GM10266 (cell line): ENCODE data around the gene C9orf85.

Experiments
- DNase-seq: peaks from one replicate; pipeline ENCODE4 v3.0.0; 2012; ENCODE audit errors: extremely low spot score
- CTCF ChIP-seq: IDR thresholded peaks from 2 replicates; pipeline ENCODE4 v1.5.1; 2012; ENCODE audit warnings: mild to moderate bottlenecking, low read depth; ENCODE audit not compliant: control insufficient read depth, insufficient read depth; ENCODE audit errors: missing control alignments

Gene C9orf85

GRCh38 chr9:71904076-71904475 is 7.4 kb upstream of the C9orf85 start:
- no peak for TF ChIP-seq CTCF
- DNase-seq, result no peak

- no peak for TF ChIP-seq CTCF
These were observed 2.6 kb upstream of the C9orf85 start for GRCh38 chr9:71908825-71909224.

GRCh38 chr9:71909887-71910649 is 1.4 kb upstream of the C9orf85 start:
- TF ChIP-seq CTCF, result no peak
- DNase-seq, result peak; percentile 27

More at GRCh38 chr9:71908825-71909224, 2.6 kb upstream of the C9orf85 start:
- no peak for DNase-seq

GRCh38 chr9:71910650-71911060 is 784 bp upstream of the C9orf85 start:
- no peak for TF ChIP-seq CTCF
- DNase-seq, result peak; percentile 37

- no peak for DNase-seq
- no peak for TF ChIP-seq CTCF
These were observed 483 bp downstream of the C9orf85 start for GRCh38 chr9:71911908-71912335.

GRCh38 chr9:71915495-71915894 is 4.1 kb downstream of the C9orf85 start:
- TF ChIP-seq CTCF, result no peak
- DNase-seq, result no peak

- no peak for TF ChIP-seq CTCF
These were observed 5.5 kb downstream of the C9orf85 start for GRCh38 chr9:71916834-71917534.

More at GRCh38 chr9:71916834-71917534, 5.5 kb downstream of the C9orf85 start:
- DNase-seq, result no peak
